HG02970 (cell line): ENCODE results near the gene PPARG.
A peak's percentile ranks its signal among the peaks of the same experiment; 100 is the strongest.
"Not testable (repeated sequence)": the region's sequence is repeated elsewhere in the genome, so short reads cannot be mapped to it uniquely, and the experiment has no call there.

Source experiments
- ATAC-seq: cut with Tn5 transposase; IDR thresholded peaks from one replicate; pipeline ENCODE4 v1.9.1; 2021; ENCODE audit warnings: mild to moderate bottlenecking, moderate library complexity, moderate number of reproducible peaks; ENCODE audit not compliant: unreplicated experiment, low FRiP score

The PPARG gene

GRCh38 chr3:12288182-12289129, at the start of gene PPARG:
TSS of gene PPARG (plus strand) at chr3:12289070. CDS start at chr3:12379712, 90,642 bp downstream.
- ATAC-seq = no peak

- ATAC-seq = no peak
These were observed 49.6 kb upstream of the PPARG start for GRCh38 chr3:12239301-12239700.

- ATAC-seq = no peak
These were observed 46.1 kb upstream of the PPARG start for GRCh38 chr3:12242772-12243171.

- no peak for ATAC-seq
These were observed 42.2 kb upstream of the PPARG start for GRCh38 chr3:12246497-12247163.

GRCh38 chr3:12247411-12247810, 41.5 kb upstream of the PPARG start:
- no peak for ATAC-seq

GRCh38 chr3:12249519-12249918, 39.4 kb upstream of the PPARG start:
- ATAC-seq = no peak

GRCh38 chr3:12252889-12253288, 36.0 kb upstream of the PPARG start:
- ATAC-seq = no peak

GRCh38 chr3:12253516-12254343, 35.1 kb upstream of the PPARG start:
- no peak for ATAC-seq

- ATAC-seq = no peak
These were observed 33.5 kb upstream of the PPARG start for GRCh38 chr3:12255393-12255792.

GRCh38 chr3:12258911-12259310, 30.0 kb upstream of the PPARG start:
- no peak for ATAC-seq

GRCh38 chr3:12262173-12262572, 26.7 kb upstream of the PPARG start:
- not testable (repeated sequence) for ATAC-seq

GRCh38 chr3:12265508-12265907, 23.4 kb upstream of the PPARG start:
- no peak for ATAC-seq

GRCh38 chr3:12266038-12266437, 22.8 kb upstream of the PPARG start:
- ATAC-seq = no peak

- no peak for ATAC-seq
These were observed 21.4 kb upstream of the PPARG start for GRCh38 chr3:12267376-12268030.

- ATAC-seq = no peak
These were observed 20.7 kb upstream of the PPARG start for GRCh38 chr3:12268049-12268735.

GRCh38 chr3:12270976-12271375, 17.9 kb upstream of the PPARG start:
- no peak for ATAC-seq

- peak; percentile 64 for ATAC-seq
These were observed 15.7 kb upstream of the PPARG start for GRCh38 chr3:12273045-12273695.

- ATAC-seq = no peak
These were observed 12.8 kb upstream of the PPARG start for GRCh38 chr3:12275974-12276650.

GRCh38 chr3:12276827-12277226, 12.0 kb upstream of the PPARG start:
- ATAC-seq = not testable (repeated sequence)
